H1 (cell line): ENCODE measurements around the gene EXOC2. TPM values are rescaled to one million over a fixed set of nuclear protein-coding genes. Genes with fewer than 3 reads are reported as not detected.
A peak's percentile ranks its signal among the peaks of the same experiment; 100 is the strongest.

Experiments used
- CTCF ChIA-PET: fragments of 300-600 bp; sonication (Branson Sonifier 250); formaldehyde crosslinking; loops from one replicate; lab custom pipeline; 2021; ENCODE audit not compliant: partially characterized antibody; lab: Charles Lee
- POLR2A ChIA-PET: fragments of 300-600 bp; sonication (Branson Sonifier 250); formaldehyde crosslinking; loops from one replicate; lab custom pipeline; 2021; ENCODE audit warnings: inconsistent platforms; ENCODE audit not compliant: partially characterized antibody; lab: Charles Lee
- DNase-seq, 2 experiments: peaks; one replicate each; pipeline versions ENCODE4 v3.0.0 to v3.0.0-alpha.2; 2010 to 2022; ENCODE audit warnings: low spot score in 2 of 2, low read depth in 1 of 2, mixed read lengths in 1 of 2
- FAIRE-seq: peaks from 2 replicates; lab custom pipeline; 2011; peaks lifted over from hg19 to GRCh38; lab: Jason Lieb, UNC
- H2AFZ ChIP-seq: 2 replicates; pipeline ENCODE4 v1.8.1; 2012; ENCODE audit warnings: low read length, inconsistent platforms
- H2AK5ac ChIP-seq: 2 replicates; pipeline ENCODE4 v1.6.1; 2013; ENCODE audit warnings: low read depth, low read length
- H2BK120ac ChIP-seq: replicated peaks from 2 replicates; pipeline ENCODE3; 2013; ENCODE audit warnings: low read depth, low read length, inconsistent platforms
- H2BK12ac ChIP-seq: 2 replicates; pipeline ENCODE4 v1.6.1; 2013; ENCODE audit warnings: low read depth, low read length
- H2BK15ac ChIP-seq: 2 replicates; pipeline ENCODE4 v1.6.1; 2013; ENCODE audit warnings: low read length
- H2BK20ac ChIP-seq: 2 replicates; pipeline ENCODE4 v1.6.1; 2013; ENCODE audit warnings: low read length
- H2BK5ac ChIP-seq: 2 replicates; pipeline ENCODE4 v1.6.1; 2013; ENCODE audit warnings: low read depth, low read length
- H3K14ac ChIP-seq: 2 replicates; pipeline ENCODE4 v1.6.1; 2013; ENCODE audit warnings: inconsistent platforms; ENCODE audit not compliant: insufficient read length
- H3K18ac ChIP-seq: 2 replicates; pipeline ENCODE4 v1.6.1; 2013; ENCODE audit warnings: low read length; ENCODE audit errors: extremely low read depth
- H3K23ac ChIP-seq: 2 replicates; pipeline ENCODE4 v1.6.1; 2013; ENCODE audit warnings: inconsistent platforms; ENCODE audit not compliant: insufficient read length
- H3K23me2 ChIP-seq: 2 replicates; pipeline ENCODE4 v1.6.1; 2013; ENCODE audit warnings: low read depth, low read length
- H3K27ac ChIP-seq: 2 replicates; pipeline ENCODE4 v1.6.1; 2011; ENCODE audit warnings: low read depth, low read length, inconsistent platforms
- H3K27me3 ChIP-seq, 4 experiments: replicated peaks in 1 of 4; 1 replicate in 1 of 4; 2 replicates in 3 of 4; pipeline versions ENCODE4 v1.6.1 to v1.8.1; 2011 to 2013; ENCODE audit warnings: low read length in 3 of 4, mild to moderate bottlenecking in 3 of 4, inconsistent platforms in 2 of 4, mixed read lengths in 2 of 4, moderate library complexity in 1 of 4; ENCODE audit not compliant: control insufficient read depth in 3 of 4, insufficient read depth in 3 of 4; ENCODE audit errors: extremely low read depth in 1 of 4
- H3K36me3 ChIP-seq, 4 experiments: 2 replicates each; pipeline versions ENCODE4 v1.6.1 to v1.8.1; 2011 to 2013; ENCODE audit warnings: mild to moderate bottlenecking in 4 of 4, low read length in 3 of 4, moderate library complexity in 2 of 4, control low read depth in 1 of 4, inconsistent platforms in 1 of 4; ENCODE audit not compliant: insufficient read depth in 4 of 4, control insufficient read depth in 2 of 4
- H3K4ac ChIP-seq: replicated peaks from 2 replicates; pipeline ENCODE3; 2013; ENCODE audit warnings: low read length, low read depth, mixed read lengths, inconsistent platforms; ENCODE audit not compliant: insufficient read length
- H3K4me1 ChIP-seq, 4 experiments: replicated peaks in 1 of 4; 1 replicate in 1 of 4; 2 replicates in 3 of 4; pipeline versions ENCODE4 v1.6.1 to v1.8.1; 2011 to 2013; ENCODE audit warnings: low read length in 3 of 4, inconsistent platforms in 2 of 4, mixed read lengths in 1 of 4; ENCODE audit not compliant: insufficient read depth in 4 of 4, control insufficient read depth in 3 of 4
- H3K4me2 ChIP-seq, 2 experiments: 2 replicates each; pipeline versions ENCODE4 v1.6.1 to v1.8.1; 2011 to 2013; ENCODE audit warnings: low read depth in 2 of 2, low read length in 2 of 2, control low read depth in 1 of 2, inconsistent platforms in 1 of 2, mild to moderate bottlenecking in 1 of 2; ENCODE audit not compliant: insufficient read depth in 1 of 2
- H3K4me3 ChIP-seq, 4 experiments: fragments of 200-600, 300-600 bp in 1 of 4; sonication (generic), shearing (Covaris generic), sonication (Bioruptor Twin) in 1 of 4; 2 replicates each; pipeline versions ENCODE4 v1.5.1 to v1.8.1; 2011 to 2016; ENCODE audit warnings: low read length in 4 of 4, low read depth in 3 of 4, control low read depth in 2 of 4, inconsistent platforms in 2 of 4, mild to moderate bottlenecking in 2 of 4, mixed read lengths in 1 of 4, moderate library complexity in 1 of 4; ENCODE audit not compliant: insufficient read depth in 2 of 4; ENCODE audit errors: extremely low read depth in 1 of 4
- H3K56ac ChIP-seq: replicated peaks from 2 replicates; pipeline ENCODE3; 2013; ENCODE audit warnings: low read depth, mild to moderate bottlenecking, mixed read lengths, low read length, inconsistent platforms; ENCODE audit not compliant: insufficient read length
- H3K79me1 ChIP-seq: 2 replicates; pipeline ENCODE4 v1.6.1; 2013; ENCODE audit warnings: low read depth, low read length, control low read depth
- H3K79me2 ChIP-seq, 2 experiments: 2 replicates each; pipeline versions ENCODE4 v1.6.1 to v1.8.1; 2012 to 2013; ENCODE audit warnings: low read length in 2 of 2, mild to moderate bottlenecking in 2 of 2, inconsistent platforms in 1 of 2; ENCODE audit not compliant: insufficient read depth in 2 of 2, control insufficient read depth in 1 of 2
- H3K9ac ChIP-seq, 4 experiments: replicated peaks in 1 of 4; 1 replicate in 1 of 4; 2 replicates in 3 of 4; pipeline versions ENCODE4 v1.6.1 to v1.8.1; 2011 to 2013; ENCODE audit warnings: low read depth in 3 of 4, low read length in 3 of 4, control low read depth in 2 of 4, mild to moderate bottlenecking in 2 of 4, moderate library complexity in 2 of 4, inconsistent platforms in 1 of 4; ENCODE audit errors: extremely low read depth in 1 of 4
- H3K9me3 ChIP-seq, 2 experiments: 2 replicates each; pipeline versions ENCODE4 v1.6.1 to v1.8.1; 2012 to 2013; ENCODE audit warnings: mild to moderate bottlenecking in 2 of 2, moderate library complexity in 2 of 2, control low read depth in 1 of 2, inconsistent platforms in 1 of 2, low read depth in 1 of 2, low read length in 1 of 2, mixed read lengths in 1 of 2; ENCODE audit not compliant: insufficient read depth in 2 of 2
- H4K20me1 ChIP-seq, 2 experiments: replicated peaks in 1 of 2; 2 replicates each; pipeline versions ENCODE3 to v1.8.1; 2011 to 2013; ENCODE audit warnings: inconsistent platforms in 2 of 2, low read length in 2 of 2, mild to moderate bottlenecking in 1 of 2; ENCODE audit not compliant: insufficient read depth in 2 of 2, control insufficient read depth in 1 of 2
- H4K5ac ChIP-seq: 2 replicates; pipeline ENCODE4 v1.6.1; 2013; ENCODE audit warnings: low read length, low read depth, mixed read lengths, inconsistent platforms; ENCODE audit not compliant: insufficient read length
- H4K8ac ChIP-seq: 2 replicates; pipeline ENCODE4 v1.8.0; 2013; ENCODE audit warnings: mild to moderate bottlenecking, moderate library complexity, low read length, inconsistent platforms; ENCODE audit not compliant: insufficient read depth; ENCODE audit errors: extremely low read depth
- H4K91ac ChIP-seq: replicated peaks from 2 replicates; pipeline ENCODE3; 2013; ENCODE audit warnings: low read length, mixed read lengths, inconsistent platforms; ENCODE audit not compliant: insufficient read length
- WGBS, 2 experiments: shearing (Covaris generic) in 1 of 2; methylation state at CpG; one replicate each; pipeline versions ENCODE4 v1.1.6 to v1.1.7; 2013 to 2015; ENCODE audit warnings: low lambda C conversion rate in 2 of 2, mixed read lengths in 2 of 2, inconsistent platforms in 1 of 2, low coverage in 1 of 2, missing lambda C conversion rate in 1 of 2; ENCODE audit not compliant: insufficient replicate concordance in 2 of 2, insufficient coverage in 1 of 2, insufficient read length in 1 of 2; ENCODE audit errors: extremely low coverage in 1 of 2, missing lambda C conversion rate in 1 of 2; 5-methylcytosine and 5-hydroxymethylcytosine counted together
- polyA plus RNA-seq, 7 experiments: library from polyadenylated mRNA; depleted of rRNA in 3 of 7; stranded (reverse) in 5 of 7; unstranded in 2 of 7; fragments of >200 nt in 5 of 7; fragments of 200-250 nt in 2 of 7; gene quantifications; 1 replicate in 5 of 7; 2 replicates in 1 of 7; 4 replicates in 1 of 7; pipeline versions ENCODE4 v1.2.1 to v1.2.3, GENCODE V29; 2011 to 2013; ENCODE audit warnings: missing spikeins in 2 of 7, mixed read lengths in 2 of 7
- total RNA-seq: library from RNA; stranded (reverse); fragmentation: NEBNext Ultra II Directional; extraction: Animal tissue kit (Norgen Biotek cat#: 25700); gene quantifications from 2 replicates; pipeline ENCODE4 v1.2.1, GENCODE V29; 2021

Gene EXOC2
- total and polyA plus RNA-seq, 2 of the 8 experiments (the other 6 are each of a cell fraction or from before 2014, with no cell fraction given), result 25.5 to 44.4 TPM

GRCh38 chr6:708237-708598, 15.3 kb upstream of the EXOC2 start:
- H3K4ac ChIP-seq, result no peak overlapping the region
- no peak overlapping the region for H2AFZ ChIP-seq
- H4K91ac ChIP-seq, result no peak overlapping the region
- no peak overlapping the region for H4K8ac ChIP-seq
- peaks cover 4 to 17% (median 8%) of the 10 kb centered on the region in 4 experiments; a peak in 6 of 7 replicates for H3K4me1 ChIP-seq
- no peak overlapping the region for H2BK120ac ChIP-seq
- POLR2A ChIA-PET, result no interaction called here
- H3K4me3 ChIP-seq, result no peak overlapping the region
- no peak overlapping the region for H2BK5ac ChIP-seq
- H4K5ac ChIP-seq, result no peak overlapping the region
- peak overlapping the region in 1 of 2 experiments; percentile 10; a peak in 1 of 4 replicates for H3K4me2 ChIP-seq
- peaks cover 12% of the 10 kb centered on the region for H3K23me2 ChIP-seq
- DNase-seq (peak in 1 of 2 experiments; percentile 40), FAIRE-seq (no peak)
- no peaks in the 10 kb centered on the region for H3K79me2 ChIP-seq
- no peak overlapping the region for H3K56ac ChIP-seq
- H3K9me3 ChIP-seq, result no peaks in the 10 kb centered on the region
- CTCF ChIA-PET, result interaction anchor here (1.1 to 2.3 kb wide), 3 partner anchors 12 to 16 kb away, joined by 3 to 7 read pairs (median 7); partner anchors contain the start of gene EXOC2
- no peaks in the 10 kb centered on the region for H3K79me1 ChIP-seq
- H2BK15ac ChIP-seq, result no peak overlapping the region
- peaks cover 0 to 4% of the 10 kb centered on the region in 2 experiments for H4K20me1 ChIP-seq
- H2AK5ac ChIP-seq, result no peak overlapping the region
- H2BK20ac ChIP-seq, result no peak overlapping the region
- WGBS, 2 experiments, result 68% methylated on average over 6 of the region's 6 CpGs; no CpG with 5 or more reads in 1 of the 2 experiments
- H3K9ac ChIP-seq, result no peak overlapping the region
- no peak overlapping the region for H3K14ac ChIP-seq
- H3K27me3 ChIP-seq, result peaks cover 0 to 2% (median 0%) of the 10 kb centered on the region in 4 experiments; a peak in 3 of 7 replicates
- no peak overlapping the region for H2BK12ac ChIP-seq
- H3K27ac ChIP-seq, result no peak overlapping the region
- no peak overlapping the region for H3K18ac ChIP-seq
- H3K23ac ChIP-seq, result no peak overlapping the region
- H3K36me3 ChIP-seq, result no peaks in the 10 kb centered on the region
